T-helper 1 cell treated with Interleukin-12 subunit alpha and Interleukin-12 subunit beta and Interleukin-4 antibody, amounts not matched to agents 30 ng/mL and 1 ng/mL, for 36 hours (primary cell): ENCODE data around the gene U2AF1. TPM values are rescaled to one million over a fixed set of nuclear protein-coding genes. Genes with fewer than 3 reads are reported as not detected.
"Not testable (repeated sequence)": the region's sequence is repeated elsewhere in the genome, so short reads cannot be mapped to it uniquely, and the experiment has no call there.

ENCODE experiments used
- intact Hi-C: fragments of 100-400 bp; cut with micrococcal nuclease; formaldehyde crosslinking; loops from one replicate; pipeline ENCODE4 v1.15.1; 2024
- total RNA-seq: library from RNA; stranded (reverse); gene quantifications from 2 replicates; pipeline ENCODE4 v1.2.3, GENCODE V29; 2022

The U2AF1 gene
- total RNA-seq, 1 donor from 2014 or later = 5.5 TPM

DNA sequence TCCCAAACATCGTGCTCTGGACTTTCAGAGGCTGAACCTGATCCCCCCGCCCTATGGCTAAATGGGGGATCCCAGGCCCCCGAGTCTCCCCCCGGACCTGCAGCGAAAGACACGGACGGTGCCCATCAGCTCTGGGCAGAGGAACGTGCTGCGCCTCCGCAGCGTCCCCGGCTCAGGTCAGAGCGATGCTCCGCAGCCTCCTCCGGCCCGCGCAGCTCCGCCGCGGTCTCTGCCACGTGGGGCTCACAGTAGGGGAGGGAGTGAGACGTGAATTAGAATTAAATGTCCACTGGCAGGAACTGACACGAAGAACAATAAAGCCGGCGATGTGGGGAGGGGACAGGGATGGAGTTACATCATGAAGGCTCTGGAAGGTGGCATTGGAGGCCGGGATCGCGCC is 30.7 kb downstream of the U2AF1 start:
- intact Hi-C loops = not testable (repeated sequence)

DNA sequence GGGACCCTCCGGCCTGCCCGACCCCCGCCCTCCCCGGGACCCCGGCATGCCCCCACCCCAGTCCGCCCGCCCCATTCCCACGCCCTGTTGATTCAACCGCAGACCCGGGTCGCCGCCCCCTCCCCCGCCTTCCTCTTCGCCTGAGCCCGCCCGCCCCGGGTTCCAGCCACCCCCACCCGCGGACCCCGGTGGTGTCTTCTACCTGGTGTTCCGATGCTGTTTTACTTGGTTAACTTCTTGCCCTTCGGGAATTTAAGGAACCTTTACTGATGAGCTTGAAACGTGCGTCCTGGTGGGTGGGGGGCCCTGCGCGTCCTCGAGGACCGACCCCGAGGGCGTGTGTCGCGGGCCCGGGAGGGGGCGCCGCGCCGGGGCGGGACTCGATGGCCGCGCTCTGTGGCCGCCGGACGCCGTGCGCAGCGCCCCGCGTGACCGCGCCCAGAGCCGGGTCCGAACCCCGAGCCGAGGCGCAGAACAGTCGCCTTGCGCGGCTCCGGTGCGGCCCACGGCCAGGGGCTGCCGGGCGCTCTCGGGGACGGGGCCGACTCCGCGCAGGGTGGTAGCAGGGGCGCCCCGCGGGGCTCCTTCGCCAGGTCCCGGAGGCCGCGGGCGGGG is 31.2 kb downstream of the U2AF1 start:
- intact Hi-C loops = not testable (repeated sequence)

DNA sequence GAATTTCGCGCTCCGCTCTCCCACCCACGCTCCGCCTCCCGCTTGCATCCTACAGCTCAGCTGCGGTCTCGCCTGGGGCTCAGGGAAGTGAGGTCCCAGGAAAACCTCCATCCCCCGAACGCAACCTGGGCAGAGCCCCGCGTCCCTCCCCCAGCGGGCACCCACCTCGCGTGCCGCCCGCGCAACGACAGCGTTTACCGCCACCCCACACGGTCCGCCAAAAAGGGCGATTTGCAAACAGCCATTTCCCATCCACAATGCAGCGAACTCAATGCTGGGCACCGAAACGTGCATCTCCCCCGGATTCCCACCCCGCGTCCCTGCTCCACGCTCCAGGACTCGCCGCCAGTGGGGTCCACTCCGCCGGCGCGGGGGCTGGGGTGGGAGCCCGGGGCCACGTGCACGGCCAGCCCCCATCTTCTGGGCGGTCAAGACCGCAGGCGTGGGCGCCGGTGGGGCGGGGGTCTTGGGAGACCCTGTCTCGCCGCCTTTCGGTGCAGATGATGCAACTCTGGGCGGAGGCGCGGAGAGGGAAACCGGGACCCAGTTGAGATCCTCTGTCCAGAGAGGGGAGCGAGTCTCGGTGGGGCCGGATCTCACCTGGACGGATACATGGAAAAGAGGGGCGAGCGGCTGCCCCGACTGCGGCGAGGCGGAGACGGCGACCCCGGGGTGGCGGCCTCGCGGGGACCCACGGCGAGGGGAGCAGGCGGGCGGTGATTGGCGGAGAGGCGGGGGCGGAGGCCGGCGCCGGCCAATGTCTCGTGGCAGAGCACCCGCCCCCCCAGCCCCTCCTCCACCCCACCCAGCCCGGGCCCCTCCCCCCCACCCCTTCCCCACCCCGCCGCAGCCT is 32.0 kb downstream of the U2AF1 start, which contains the start of gene CBS:
TSS of gene CBS (minus strand) at position 666 of the 853 bp plus-strand sequence. CDS start 3,642 bp downstream, outside the sequence.
- intact Hi-C loops = not testable (repeated sequence)

DNA sequence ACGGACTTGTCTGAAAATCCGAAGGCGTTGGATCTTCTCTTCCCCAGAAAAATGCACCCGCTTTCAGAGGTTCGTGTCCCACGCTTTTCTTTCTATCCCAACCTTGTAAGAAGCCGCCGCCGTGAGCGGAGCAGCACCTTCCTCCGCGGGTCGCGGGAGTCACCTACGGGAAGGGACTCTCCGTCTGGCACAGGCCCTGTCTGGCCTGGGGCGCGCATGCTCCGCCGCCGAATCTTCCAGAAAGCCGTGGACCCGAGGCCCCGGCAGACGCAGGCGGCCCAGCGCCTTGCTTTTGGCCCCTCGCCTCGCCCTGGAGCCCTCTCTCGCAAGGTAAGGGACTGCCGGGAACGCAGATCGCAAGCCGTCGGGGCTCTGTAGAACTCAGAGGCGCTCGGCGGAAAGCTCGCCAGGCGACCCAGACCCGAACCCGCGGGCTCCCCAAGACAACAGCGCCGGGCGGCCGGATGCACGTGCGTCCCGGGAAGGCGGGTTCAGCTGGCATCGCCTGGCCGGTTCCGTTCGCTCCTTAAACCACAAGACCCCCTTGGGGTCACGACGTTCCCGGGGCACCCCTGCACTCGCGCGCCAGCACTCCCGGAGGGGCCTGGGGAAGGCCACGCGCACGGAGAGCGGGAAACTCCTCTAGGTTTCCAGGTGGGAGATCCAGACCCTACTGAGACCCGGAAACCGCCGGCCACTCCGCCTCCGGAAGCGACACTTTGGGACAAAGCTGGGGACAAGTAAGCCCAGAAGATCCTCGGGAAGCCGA is 32.8 kb downstream of the U2AF1 start:
- intact Hi-C loops = not testable (repeated sequence)

DNA sequence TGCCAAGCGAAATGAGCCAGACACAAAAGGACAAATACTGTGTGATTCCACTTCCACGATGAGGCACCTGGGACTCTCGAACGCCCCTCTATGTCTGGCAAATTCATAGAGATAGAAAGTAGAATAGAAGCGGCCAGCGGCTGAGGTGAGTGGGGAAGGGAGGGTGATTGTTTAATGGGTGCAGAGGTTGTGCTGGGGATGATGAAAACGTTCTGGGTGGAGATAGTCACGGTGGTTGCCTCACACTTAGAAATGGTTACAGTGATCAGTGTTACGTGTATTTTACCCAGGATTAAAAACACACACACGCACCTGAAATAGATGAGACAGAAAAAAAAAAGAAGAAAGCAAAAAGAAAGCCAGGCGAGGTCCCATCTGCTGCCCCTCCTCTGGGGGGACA is 34.6 kb downstream of the U2AF1 start:
- intact Hi-C loops = not testable (repeated sequence)

DNA sequence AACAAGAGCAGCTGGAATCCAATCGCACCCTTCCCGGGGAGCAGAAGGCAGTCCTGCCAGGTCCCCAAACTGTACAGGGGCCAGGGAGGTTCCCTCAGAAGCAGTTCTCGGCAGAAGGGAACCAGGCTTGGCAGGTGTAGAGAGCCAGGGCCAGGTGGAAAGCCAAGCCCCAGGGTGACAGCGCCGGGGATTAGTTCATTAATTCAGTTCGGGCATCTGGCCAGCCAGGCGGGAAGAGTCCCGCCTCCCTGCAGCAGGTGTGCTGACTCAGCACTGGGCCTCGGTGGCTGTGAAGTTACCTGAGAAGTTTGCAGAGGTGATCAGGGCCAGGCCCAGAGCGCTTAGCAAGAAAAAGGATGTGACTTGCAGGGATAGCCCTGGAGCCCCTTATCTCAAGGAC is 37.7 kb downstream of the U2AF1 start:
- intact Hi-C loops = not testable (repeated sequence)

DNA sequence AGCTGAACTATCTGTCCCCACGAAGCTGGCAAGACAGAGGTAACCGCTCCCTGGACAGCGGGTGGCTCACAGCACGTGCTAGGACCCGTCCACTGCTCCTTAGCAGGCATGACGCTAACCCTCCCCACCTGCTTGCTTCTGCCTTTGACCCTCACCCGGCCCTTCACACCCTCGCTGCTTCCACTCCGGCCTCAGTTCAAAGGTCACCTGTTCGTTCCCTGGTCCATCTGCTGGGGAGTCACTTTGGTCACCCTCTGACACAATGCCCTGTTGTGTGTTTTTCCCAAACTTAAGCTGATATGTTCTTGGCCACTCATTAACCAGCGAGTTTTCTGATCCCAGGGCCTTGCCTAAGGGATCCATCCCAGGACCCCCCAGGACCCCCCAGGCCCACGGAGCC is 39.3 kb downstream of the U2AF1 start:
- intact Hi-C loops = not testable (repeated sequence)

DNA sequence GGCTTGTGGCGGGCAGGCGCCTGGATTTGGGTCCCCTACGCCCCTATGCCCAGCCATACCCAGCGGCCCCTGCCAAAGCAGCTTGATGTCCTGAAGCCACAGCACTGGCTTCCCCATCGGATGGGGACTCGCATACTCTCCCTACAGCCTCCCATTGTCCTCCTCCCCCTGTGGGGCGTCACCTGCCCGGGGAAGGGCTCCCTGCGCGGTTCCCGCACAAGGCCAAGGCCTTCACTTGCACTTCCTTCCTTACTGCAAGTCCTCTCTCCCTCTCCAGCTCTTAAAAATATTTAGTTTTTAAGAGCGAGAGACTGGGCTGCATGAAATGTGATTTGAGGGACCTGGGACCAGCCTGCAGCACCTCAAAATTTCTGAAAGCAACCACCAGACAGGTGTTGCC is 40.7 kb downstream of the U2AF1 start:
- intact Hi-C loops = not testable (repeated sequence)

DNA sequence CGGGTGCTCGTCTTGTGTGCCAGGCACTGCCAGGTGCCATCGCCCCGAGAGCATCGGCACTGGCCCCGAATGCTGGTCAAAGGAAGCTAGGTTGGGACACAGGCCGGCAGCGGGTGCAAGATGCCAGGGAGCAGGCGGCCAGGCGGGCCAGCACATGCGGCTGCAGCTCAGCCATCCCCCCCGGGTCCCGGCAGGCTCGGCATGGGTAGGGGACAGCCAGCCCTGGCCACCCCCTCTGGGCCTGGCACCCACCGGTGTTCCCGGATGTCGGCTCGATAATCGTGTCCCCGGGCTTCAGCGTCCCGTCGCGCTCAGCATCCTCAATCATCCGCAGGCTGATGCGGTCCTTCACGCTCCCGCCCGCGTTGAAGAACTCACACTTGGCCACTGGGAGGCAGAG is 41.4 kb downstream of the U2AF1 start:
- intact Hi-C loops = not testable (repeated sequence)

DNA sequence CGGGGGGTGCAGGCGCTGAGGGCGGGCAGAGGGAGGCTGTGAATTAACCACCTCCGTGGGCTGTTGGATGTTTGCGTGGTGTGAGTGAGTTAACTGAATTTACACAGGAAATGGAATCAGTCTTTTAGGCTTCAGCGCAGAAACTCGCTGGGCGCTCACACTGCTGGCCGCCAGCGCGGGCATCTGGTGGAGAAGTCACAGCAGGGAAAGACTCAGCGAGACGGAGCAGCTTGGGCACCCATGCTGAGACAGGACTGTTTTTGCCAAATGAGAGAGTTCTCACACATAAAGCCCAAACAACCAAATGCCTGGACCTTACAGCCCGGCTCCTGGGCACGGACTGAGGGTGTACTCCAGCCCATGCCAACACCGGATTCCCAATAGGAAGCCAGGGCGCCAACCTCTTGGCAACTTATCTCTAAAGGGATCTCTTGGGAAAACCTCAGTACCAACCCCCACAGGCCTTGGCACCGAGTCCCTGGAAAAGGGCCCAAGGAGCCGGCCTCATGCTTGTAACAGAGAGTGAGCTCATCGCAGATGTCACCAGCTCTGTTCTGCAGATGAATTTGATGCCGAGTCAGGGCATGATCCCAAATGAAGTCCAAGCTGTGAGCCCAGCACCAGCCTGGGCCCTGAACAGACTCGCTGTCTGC is 43.0 kb downstream of the U2AF1 start:
- intact Hi-C loops = not testable (repeated sequence)

DNA sequence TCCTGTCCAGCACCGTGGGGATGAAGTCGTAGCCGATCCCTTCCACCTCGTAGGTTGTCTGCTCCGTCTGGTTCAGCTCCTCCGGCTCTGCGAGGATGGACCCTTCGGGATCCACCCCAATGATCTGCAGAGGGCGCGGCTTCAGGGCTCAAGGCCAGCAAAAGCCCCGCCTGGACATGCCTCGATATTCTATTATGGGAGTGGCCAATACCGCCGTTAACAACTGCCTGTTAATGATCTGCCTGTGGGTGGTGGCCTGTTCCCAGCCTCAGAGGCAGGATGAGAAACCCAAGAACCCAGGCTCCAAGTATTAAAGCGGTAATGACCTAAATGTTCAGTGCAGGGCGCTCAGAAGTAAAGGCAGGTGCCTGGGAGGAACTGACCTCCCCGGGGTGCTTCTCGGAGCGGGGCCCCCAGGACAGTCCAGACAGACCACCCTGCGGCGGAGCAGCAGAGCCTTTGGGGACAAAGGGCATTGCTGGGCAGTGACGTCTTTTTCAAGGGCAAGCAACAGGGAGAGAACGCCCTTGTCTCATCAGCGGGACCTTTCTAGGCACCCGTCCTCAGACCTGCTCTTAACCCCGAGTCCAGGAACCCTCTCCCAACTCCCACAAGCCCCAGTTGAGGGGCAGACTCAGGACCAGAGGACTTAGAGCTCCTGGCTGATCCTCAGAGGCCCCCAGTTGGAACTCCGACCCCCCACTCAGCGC is 44.3 kb downstream of the U2AF1 start:
- intact Hi-C loops = not testable (repeated sequence)

DNA sequence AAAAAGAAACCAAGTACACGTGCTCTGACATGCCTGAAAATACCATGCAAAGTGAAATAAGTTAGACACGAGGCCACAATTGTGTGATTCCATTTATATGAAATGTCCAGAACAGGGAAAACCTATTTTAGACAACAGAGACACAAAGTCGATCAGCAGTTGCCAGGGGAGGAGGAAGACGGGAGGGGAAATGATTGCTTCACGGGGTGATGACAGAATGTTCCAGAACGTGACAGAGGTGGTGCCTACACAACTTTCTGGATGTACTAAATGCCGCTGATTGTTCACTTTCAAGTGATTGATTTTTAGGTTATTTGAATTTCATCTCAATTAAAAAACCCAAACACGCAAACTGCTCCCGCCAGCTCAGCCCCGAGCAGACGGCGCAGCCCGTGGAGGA is 54.3 kb downstream of the U2AF1 start:
- intact Hi-C loops = not testable (repeated sequence)

DNA sequence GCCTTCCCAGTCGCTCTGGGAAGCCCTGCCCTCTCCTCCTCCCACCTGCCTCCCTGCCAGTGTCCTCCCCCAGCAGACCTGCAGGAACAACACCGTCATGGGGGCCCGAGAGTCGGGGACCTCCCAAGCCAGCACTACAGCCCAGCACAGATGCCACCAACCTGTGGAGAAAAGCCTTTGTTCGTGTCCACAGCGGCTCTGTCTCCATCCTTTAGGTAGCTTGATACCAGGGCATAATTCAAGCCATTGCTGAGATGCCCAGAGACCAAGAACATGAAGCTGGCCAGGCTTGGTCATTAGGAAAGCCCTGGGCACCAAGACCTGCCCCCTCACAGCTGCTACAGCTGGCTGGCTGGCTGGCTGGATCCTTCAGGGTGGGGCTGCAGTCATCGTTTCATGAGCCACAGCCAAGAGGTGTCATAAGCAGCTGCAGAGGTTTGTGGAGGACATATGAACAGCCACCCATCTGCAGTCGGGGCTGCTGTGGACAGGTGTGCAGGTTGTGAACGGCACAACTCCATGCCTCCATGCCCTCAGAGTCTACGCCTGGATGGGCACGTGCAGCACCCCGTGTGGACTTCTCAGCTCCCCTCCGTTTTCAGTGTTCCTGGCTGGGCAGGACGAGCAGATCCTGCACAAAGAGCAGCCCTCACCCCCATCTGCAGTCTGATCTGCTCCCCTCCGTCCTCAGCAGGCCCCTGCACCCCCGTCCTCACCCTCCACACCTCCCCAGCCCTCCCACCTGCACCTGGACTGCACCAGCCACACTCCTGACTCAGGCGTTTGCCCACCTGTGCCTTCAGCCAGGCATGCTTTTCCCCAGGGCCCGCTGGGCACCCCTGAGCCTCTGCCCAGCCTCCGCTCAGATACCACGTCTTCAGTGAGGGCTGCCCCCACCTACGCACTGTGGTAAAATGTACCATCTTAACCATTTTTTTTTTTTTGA is 61.2 kb downstream of the U2AF1 start:
- intact Hi-C loops = not testable (repeated sequence)

DNA sequence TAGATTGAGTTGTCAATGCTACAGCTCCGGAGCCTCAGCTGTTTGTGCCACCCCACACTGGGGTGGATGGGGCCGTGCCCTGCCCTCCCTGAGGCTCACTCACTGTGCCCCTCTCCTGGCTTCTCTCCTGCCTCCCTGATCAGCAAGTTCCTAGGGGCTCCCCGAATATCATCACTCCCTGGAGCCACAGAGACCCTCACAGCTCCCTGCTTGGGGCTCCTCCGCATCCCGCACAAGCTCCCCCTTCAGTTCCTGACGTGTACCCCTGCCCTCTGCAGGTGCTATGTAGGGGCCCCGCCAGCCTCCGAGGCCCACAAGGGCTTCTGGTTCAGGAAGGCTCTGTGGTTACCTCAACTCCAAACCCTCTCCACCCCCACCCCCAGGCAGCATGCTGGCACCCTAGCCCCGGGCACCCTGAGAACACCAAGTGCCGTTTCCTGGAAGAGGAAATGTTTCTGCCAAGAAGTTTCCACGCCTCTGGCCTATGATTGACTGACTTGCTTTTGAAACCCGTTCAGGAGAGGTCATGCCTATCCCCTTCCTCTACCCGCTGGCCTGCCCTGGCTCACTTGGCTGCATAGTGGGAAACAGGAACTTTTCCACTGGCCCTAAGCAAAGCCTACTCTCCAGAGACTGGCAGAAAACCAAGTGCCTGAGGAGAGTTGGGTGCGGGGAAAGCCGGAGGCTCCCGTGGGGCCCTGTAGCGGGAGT is 62.0 kb downstream of the U2AF1 start:
- intact Hi-C loops = not testable (repeated sequence)

DNA sequence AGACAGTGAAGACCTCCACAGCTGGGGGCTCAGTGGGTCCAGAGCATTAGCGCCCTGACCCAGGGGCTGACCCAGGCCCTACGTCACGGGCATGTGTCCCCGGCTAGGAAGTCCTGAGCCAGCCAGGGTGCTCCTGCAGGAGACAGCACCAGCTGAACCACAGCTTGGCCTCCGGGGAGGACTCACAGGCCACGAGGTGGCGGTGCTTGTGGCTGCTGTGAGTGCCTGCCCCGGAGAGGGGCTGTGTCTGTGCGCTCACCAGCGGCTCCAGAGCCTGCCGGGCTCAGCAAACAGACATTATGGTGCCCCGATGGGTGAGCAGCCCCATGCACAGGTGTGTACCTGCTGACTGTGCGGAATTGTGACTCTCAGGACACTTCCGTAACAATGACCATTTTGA is 62.8 kb downstream of the U2AF1 start:
- intact Hi-C loops = not testable (repeated sequence)

DNA sequence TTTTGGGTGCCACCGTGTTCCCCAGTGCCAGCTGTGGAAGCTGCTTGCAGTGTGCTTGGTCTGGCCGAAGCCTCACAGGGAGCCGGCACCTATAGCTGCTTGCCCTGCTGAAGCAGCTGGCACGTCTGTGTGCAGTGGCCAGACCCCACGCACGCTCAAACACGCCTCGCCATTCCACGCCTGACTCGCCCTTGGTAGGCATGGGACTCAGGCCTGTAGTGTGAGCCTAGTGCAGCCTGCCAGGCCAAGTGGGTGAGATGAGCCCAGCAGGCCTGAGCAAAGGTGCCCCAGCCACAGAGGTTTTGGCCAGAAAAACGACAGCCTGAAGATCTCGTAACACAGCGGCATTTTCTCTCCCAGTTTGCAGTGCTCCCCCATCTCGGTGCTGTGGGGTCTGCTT is 64.1 kb downstream of the U2AF1 start:
- intact Hi-C loops = not testable (repeated sequence)
